Inferior parietal cortex (tissue), 1 donor: ENCODE measurements around the gene CSMD2.
"Not testable (repeated sequence)": the region's sequence is repeated elsewhere in the genome, so short reads cannot be mapped to it uniquely, and the experiment has no call there.

Experiments used
- DNase-seq: peaks from one replicate; pipeline ENCODE4 v3.0.0-alpha.2; 2016; ENCODE audit errors: extremely low spot score

CSMD2 gene

GRCh38 chr1:33548721-33549120, 616.3 kb downstream of the CSMD2 start:
- DNase-seq: no peak

- DNase-seq: no peak
Observed at GRCh38 chr1:33548319-33548718, 616.7 kb downstream of the CSMD2 start.

GRCh38 chr1:33547576-33547975, 617.5 kb downstream of the CSMD2 start:
- no peak for DNase-seq

GRCh38 chr1:33541966-33542365, 623.1 kb downstream of the CSMD2 start:
- DNase-seq: no peak

GRCh38 chr1:33537885-33538284, 627.1 kb downstream of the CSMD2 start:
- DNase-seq: no peak

- DNase-seq: no peak
Observed at GRCh38 chr1:33535334-33535733, 629.7 kb downstream of the CSMD2 start.

GRCh38 chr1:33532936-33533335, 632.1 kb downstream of the CSMD2 start:
- no peak for DNase-seq

- no peak for DNase-seq
Observed at GRCh38 chr1:33532250-33532649, 632.8 kb downstream of the CSMD2 start.

GRCh38 chr1:33529957-33530356, 635.1 kb downstream of the CSMD2 start:
- DNase-seq: no peak

GRCh38 chr1:33527934-33528333, 637.1 kb downstream of the CSMD2 start:
- no peak for DNase-seq

GRCh38 chr1:33524586-33524985, 640.4 kb downstream of the CSMD2 start:
- no peak for DNase-seq

GRCh38 chr1:33519240-33519884, 645.7 kb downstream of the CSMD2 start:
- no peak for DNase-seq

- peak; percentile 38 for DNase-seq
Observed at GRCh38 chr1:33517596-33518250, 647.3 kb downstream of the CSMD2 start.

- no peak for DNase-seq
Observed at GRCh38 chr1:33516891-33517567, 648.0 kb downstream of the CSMD2 start.

GRCh38 chr1:33516428-33516827, 648.6 kb downstream of the CSMD2 start:
- DNase-seq: no peak

GRCh38 chr1:33515607-33516006, 649.4 kb downstream of the CSMD2 start:
- no peak for DNase-seq

GRCh38 chr1:33515112-33515511, 649.9 kb downstream of the CSMD2 start:
- no peak for DNase-seq

GRCh38 chr1:33512226-33513011, 652.6 kb downstream of the CSMD2 start:
- DNase-seq: no peak

GRCh38 chr1:33509276-33509675, 655.8 kb downstream of the CSMD2 start:
- not testable (repeated sequence) for DNase-seq

GRCh38 chr1:33508151-33508550, 656.9 kb downstream of the CSMD2 start:
- DNase-seq: no peak

- DNase-seq: no peak
Observed at GRCh38 chr1:33507661-33508060, 657.4 kb downstream of the CSMD2 start.

- no peak for DNase-seq
Observed at GRCh38 chr1:33503506-33503905, 661.5 kb downstream of the CSMD2 start.
